ENCODE data around the gene KLRF1.

- no peak for TF ChIP-seq CTCF (IDR thresholded peaks at IDR 0.05)
- no peak for TF ChIP-seq POLR2A (IDR thresholded peaks at IDR 0.05)
Measured at GRCh38 chr12:9867531-9867930, 40.2 kb downstream of the KLRF1 start.

Data from lower leg skin (tissue), 3 donors.